Activated T-helper 1 cell treated with anti-CD3 and anti-CD28 coated beads, Interleukin-2, amount 50 U/mL, for 16 hours (primary cell): Measurements from ENCODE around the gene NRXN2.
"Not testable (repeated sequence)": the region's sequence is repeated elsewhere in the genome, so short reads cannot be mapped to it uniquely, and the experiment has no call there.

ENCODE experiments used
- DNase-seq, 2 donors: peaks; one replicate each; pipeline ENCODE4 v3.0.0-alpha.2; 2020; ENCODE audit warnings: low read depth in 1 of 2, low spot score in 1 of 2

The NRXN2 gene

DNA sequence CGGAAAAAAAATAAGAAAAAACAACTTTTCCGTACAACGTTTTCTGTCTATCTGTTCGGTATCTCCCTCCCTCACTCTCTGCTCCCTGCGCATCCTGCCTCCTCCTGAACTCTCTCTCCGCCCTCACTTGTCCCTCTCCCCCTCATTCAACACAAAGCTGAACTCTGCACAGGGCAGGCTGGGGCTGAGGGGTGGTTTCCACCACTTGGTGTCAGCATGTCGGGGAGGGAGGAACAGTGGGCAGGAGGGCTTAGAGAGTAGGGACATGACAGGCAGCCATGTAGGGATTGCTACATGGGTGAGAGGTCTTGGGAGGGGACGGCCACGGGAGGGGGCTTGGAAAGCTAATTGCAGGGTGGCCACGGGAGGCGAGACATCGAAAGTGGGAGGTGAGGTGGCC lies 114.4 kb downstream of the NRXN2 start:
- no peak for DNase-seq

DNA sequence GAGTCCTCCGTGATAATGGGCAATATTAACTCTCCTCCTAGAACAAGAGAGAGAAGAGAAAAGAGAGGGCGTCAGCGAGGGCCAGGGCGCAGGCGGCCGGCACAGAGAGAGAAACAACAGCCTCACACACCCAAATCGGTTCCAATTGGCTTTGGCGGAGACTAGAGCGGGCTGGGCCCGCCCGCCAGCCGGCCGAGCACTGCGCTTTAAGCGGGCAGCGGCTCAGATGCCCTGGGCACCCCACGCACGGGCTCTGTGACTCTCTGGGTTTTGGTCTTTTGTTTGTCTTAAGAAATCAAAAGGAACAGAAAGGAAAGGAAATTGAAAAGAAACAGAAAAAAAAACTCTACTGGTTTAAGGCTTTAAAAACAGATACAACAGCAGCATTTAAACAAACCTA lies 115.0 kb downstream of the NRXN2 start:
- no peak for DNase-seq

DNA sequence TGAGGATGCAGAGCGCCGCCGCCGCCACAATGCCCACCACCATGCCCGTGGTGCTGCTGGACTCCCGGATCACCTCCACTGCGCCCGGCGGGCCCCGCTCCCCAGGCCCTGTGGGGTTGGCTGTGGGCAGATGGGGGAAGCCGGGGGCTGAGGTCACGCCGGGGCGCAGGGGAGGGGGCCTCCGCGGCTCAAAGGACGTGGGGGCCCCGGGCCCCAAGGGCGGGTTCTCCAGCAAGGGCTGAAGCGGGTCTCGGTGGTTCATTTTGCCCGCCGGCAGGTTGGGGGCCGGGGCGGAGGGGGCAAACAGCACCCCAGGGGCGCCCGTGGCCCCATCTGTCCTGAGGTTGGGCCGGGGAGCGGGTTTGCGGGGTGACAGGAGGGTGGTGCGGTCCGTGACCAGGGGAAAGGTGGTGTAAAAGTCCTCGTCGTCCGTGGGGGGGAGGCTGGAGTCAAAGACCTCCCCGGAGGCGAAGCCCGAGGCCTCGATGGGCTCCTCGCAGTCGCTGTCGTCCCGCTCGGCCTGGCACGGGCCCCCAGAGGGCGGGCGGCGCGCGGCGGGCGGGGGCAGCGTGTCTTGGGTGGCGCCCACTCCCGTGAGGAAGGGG lies 115.5 kb downstream of the NRXN2 start:
- DNase-seq: no peak

DNA sequence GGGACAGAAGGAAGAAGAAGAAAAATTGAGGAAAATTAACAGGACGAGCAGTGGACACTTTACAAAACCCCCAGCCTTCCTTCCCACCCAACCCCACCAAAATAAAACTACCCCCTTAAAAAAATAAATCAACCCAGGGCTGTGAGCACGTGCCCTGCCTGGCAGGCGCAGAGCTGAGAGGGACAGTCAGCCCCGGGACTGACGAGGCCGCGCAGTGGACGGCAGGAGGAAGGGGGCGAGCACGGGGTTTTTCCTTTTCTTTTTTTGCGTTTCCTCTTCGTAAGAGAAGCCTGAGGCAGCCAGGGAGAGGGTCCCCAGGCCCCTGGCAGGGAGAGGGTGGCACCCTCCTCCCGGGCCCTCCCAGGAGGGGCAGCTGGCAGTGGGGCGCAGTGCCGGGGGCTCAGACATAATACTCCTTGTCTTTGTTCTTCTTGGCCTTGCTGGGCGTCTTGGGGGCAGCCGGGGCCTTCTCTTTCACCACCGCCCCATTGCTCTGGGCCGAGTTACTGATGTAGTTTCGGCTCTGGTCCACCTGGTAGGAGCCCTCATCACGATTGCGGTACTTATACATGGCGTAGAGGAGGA lies 116.1 kb downstream of the NRXN2 start:
- no peak for DNase-seq

DNA sequence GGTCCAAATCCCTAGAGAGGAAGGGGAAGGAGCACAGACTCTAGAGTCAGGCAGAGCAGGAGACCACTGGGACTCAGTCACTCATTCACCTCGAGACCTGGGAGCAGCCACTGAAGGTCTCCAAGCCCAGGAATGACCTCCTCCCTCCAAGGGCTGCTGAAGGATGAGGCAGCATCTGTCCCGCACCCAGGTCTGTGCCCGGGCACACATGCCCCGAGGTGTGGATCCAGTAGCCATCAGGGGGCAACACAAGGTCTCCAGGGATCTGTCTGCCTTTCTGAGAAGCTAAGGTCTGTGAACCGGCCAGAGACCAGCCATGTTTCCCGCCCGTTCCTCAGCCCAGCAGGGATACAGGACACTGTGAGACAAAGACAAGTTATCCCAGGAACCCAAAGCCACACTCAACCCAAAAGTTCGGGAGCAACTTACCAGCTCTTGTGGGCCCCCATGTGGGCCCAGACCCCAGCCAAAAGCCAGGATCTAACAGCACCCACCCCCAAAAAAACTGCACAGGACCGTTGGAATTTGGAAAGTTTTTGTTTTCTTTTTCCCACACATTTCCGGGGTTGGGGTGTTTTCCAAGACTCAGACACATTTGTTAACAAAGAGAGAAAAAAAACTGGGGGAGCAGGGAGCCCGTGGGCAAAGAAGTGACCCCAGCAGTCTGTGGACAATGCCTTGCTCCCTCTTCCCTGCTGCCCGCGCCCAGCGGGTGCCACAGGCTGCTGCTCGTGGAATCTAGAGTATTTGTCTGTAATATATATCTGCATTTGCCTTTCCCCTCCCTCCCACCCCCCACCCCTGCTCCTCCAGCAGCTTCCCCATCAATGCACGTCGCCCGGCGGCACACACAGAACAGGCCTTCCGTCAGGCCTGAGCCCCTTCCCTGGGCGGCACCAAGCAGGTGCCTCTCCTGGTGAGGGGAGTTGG lies 117.1 kb downstream of the NRXN2 start:
- DNase-seq: no peak

DNA sequence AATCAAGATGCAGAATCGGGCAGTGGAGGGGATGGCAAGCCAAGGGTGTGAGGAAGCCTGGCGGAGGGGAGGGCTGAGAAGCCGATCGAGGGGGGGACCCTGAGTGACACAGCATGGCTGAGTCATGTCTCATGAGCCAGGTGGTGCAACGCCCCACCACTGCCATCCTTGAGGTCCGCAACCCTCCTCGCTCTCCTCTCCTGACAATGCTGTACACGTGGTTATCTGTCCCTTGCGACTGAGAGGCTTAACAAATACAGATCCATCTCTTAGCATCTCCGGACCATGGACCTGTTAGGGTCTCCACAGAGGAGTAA lies 117.8 kb downstream of the NRXN2 start:
- DNase-seq: no peak

DNA sequence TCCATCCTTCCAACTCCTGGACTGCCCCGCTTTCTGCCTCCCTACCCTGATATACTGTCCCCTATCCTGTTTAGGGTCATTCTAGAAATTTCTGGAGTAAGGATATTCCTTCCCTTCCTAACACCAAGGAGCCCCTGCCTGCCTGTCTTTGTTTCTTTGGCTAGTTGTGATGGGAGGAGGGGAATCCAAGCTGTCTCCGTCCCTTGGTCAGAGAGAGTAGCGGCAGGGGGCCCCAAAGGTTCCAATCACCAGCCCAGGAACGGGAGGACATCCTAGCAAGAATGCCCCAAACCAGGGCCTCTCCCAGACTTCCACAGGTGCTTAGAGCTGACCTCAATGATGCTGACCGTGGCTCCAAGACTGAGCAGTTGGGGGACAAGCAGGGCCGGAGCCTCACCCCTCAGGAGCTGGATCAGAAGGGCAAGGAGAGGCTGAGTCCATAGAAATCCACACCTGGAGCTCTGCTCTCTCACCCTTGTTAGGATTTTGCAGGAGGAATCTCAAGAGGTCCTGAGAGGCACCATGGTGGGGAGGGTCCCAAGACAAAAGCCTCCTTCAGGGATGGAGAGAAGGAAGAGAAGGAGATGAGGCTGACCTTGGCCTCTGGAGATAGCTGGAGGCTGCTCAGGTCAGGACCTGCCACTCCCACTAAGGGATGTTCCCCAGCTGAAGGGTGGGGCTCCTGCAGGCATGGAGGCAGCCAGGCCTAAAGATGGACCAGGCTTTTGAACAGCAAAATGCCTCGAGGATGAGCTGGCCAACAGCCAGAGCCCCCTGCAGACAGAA lies 118.3 kb downstream of the NRXN2 start:
- DNase-seq: no peak

DNA sequence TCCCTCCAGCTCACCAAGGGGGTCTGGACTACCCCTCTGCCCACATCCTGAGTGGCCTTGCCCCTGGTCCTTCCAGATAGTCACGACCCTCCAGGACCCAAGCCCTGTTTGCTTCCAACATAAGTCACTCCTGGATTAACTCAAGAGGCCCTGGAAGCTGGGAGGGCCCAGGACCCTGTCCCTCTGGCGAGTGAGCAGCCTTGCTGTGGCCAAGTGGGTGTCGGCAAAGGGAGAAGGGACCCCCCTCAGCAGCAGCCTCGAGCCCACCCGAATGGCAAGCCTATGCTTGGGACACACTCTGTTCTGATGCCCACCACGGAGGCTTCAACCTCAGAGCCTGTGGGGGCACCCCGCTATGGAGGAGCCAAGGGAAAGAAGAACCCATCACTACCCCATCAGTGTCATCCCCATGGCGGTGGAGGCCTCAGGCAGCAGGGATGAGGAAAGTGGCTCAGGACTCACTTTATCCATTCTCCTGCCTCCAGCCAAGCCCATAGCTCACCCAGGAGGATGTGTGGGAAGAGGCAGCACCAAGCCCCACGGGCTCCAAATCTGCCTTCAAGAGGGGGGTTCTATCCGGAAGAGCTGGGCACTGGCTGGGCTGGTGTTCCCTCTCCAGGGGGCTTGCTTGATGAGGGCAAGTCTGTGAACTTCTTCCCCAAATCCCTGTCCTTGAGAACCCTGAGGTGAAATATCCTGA lies 119.4 kb downstream of the NRXN2 start:
- no peak for DNase-seq

DNA sequence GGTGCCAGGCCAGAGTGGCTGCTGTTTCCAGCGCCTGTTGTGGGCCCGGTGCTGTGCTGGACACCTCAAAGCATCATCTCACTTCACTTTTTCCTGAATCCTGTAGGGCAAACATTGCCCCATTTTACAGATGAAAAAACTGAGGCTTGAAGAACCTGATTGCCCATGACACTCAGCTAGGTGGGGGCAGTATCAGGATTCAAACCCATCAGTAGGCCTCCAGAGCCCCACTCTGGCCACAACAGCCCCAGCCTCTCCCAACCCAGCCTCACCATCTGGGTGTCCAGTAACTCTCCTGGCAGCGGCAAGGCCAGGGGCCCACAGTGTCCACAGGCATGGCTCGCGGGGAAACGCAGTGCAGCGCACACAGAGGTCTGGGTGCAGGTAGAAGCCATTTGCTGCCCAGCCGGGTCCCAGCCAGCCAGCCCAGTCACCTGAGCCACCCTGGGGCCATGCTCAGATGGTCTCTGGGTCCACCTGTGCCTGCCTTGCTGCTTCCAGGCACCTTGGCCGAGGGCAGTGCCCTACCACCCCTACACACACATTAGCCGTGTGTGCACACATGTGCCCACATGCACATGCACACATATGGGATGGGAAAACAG lies 120.4 kb downstream of the NRXN2 start:
- DNase-seq: no peak

DNA sequence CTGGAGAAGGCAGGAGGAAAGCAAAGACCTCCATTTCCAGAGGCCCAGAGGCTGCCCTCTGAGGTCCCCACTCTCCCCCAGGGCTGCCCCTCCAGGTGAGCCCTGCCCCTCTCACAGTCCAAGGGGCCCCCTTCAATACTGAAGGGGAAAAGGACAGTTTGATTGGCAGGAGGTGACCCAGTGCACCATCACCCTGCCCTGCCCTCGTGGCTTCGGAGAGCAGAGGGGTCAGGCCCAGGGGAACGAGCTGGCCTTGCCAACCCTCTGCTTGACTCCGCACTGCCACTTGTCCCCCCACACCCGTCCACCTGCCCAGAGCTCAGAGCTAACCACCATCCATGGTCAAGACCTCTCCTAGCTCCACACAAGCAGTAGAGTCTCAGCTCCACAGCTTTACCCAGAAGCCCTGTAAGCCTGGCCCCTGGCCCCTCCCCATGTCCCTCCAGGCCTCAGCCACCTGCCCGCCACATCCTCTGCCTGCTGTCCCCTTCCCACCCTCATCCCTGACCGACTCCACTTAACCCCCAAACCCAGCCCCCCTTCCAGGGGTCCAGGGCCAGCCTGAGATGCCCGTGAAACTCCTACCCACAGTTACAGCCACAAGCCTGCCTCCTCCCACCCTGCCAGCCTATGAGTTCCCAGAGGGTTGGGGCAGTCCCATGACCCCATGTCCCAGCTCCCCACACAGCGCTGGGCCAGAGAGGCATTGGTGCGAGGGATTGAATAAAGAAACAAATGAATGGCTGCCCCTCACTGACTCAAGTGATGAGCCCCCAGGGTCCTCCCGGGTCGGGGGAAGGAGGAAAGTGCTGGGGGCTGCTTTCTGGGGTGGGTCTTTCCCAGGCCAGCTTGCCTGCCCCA lies 121.2 kb downstream of the NRXN2 start:
- DNase-seq: no peak

DNA sequence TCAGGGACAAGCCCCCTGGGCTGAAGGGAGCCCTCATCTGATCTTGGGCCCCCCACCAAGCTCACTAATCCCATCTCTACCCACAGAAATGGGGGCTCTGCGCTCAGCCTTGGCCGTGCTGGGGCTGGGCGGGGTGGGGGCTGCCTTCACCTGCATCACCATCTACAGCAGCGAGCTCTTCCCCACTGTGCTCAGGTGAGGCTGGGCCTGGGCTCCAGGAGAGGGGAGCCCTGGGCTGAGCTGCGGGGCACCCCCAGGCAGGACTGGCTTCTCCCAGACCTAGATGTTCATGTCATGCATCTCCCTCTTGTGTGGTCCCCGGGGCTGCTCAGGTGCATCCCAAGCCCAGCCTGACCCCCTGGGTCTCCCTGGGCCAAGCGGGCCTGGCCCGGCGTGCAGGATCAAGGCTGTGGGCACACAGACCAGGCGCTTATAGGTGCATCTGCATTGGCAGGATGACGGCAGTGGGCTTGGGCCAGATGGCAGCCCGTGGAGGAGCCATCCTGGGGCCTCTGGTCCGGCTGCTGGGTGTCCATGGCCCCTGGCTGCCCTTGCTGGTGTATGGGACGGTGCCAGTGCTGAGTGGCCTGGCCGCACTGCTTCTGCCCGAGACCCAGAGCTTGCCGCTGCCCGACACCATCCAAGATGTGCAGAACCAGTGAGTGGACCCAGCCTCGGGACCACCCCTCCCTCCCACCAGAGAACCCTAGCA lies 122.6 kb downstream of the NRXN2 start:
- DNase-seq: no peak

DNA sequence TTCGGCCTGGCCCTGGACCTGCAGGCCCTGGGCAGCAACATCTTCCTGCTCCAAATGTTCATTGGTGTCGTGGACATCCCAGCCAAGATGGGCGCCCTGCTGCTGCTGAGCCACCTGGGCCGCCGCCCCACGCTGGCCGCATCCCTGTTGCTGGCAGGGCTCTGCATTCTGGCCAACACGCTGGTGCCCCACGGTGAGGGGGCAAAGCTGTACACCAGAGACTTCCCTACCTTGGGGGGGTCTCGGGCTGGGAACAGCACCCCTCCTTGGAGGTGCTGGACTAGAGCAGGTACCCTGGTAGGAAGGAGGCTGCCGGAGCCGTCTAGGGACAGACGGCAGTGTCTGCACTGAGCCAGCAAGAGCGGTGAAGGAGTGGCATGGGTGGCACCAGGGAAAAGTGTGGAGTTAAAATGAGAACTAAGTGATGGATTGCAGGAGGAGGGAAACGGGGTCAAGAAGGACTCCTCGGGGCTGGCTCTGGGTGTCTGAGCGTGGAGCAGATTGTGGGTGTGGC lies 123.2 kb downstream of the NRXN2 start:
- DNase-seq: no peak

DNA sequence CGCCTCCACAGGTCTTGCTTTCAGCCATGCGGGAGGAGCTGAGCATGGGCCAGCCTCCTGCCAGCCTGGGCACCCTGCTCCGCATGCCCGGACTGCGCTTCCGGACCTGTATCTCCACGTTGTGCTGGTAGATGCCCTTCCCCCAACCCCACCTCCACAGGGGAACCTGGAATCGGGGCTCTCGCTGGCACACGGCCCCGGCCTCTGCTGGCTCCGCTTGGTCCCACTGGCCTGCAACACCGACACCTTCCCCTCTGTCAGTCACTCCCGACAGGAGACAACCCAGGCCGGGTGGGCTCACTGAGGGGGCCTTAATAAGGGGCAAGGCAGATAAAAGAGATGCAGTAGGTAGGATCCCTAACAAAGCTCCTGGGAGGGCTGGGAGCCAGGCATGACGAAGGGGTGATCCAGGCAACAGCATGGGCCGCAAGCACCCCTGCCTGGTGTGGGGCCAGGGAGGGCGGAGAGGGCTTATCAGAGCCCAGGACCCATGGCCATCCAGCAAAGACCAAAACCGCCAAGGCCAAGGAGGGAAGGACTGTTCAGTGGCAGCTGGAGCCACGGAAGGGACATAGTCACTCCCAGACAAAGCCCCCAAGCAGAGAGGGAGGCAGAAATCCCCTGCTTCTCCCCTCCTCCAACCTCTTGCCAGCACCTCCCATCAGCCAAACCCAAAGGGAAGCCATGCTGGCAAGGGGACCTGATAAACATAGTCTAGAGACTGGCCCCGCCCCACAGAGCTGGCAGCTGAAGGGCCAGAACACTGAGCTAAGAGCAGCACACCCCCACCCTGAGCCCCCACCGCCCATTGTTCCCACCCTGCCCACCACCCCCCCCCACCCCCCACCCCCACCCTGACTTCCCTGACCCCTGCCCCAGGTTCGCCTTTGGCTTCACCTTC lies 124.0 kb downstream of the NRXN2 start:
- DNase-seq: no peak

DNA sequence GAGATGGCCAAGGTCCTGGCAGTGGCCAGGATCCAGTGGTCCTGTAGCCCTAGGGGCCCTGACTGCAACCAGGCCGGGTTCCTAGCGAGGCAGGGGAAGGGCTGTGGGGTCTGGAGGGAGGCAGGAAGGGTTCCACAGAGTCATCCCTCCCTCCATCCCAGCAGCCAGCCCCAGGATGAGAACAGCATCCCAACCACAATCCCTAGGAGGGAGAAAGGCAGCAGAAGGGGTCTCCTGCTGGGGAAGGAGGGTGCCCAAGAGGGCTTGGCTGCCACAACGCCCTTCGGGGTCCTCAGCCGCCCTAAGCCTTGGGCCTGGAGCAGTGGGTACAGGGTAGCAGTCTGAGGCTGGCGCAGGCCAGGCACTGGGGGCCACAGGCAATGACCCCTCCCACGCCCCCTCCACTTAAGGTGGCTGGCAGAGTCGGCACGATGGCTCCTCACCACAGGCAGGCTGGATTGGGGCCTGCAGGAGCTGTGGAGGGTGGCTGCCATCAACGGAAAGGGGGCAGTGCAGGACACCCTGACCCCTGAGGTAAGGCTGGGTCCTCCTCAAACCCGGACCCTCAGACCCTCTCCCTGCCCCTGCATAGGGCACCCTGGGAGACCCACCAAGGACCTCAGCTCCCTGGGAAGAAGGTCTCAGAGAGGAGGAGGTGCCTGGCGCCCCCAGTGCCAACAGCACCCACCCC lies 124.7 kb downstream of the NRXN2 start:
- no peak for DNase-seq

DNA sequence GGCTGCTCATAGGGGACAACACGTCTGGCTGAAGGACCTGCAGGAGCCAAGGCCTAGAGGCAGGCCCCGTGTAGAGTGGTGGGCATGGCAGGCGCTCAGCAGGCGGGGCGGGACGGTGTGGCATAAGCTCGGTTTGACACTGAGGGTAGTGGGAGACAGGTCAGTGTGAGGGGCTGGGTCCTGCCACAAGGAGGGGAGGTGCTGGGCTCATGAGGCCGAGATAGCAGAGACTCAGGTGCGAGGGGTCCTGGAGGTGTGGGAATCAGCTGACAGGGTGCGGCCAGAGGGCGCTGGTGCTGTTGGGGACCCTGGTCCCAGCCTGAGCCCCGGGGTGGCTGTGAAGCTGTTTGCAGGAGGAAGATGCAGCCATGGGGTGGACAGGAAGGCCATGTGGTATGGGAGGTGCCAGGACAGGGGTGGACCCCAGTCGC lies 125.3 kb downstream of the NRXN2 start:
- no peak for DNase-seq

DNA sequence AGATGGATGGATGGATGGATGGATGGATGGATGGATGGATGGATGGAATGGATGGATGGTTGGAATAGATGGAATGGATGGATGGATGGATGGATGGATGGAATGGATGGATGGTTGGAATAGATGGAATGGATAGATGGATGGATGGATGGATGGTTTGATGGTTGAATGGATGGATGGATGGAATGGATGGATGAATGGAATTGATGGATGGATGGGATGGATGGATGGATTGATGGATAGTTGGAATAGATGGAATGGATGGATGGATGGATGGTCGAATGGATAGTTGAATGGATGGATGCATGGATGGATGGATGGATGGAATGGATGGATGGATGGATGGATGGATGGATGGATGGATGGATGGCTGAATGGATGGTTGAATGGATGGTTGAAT lies 127.1 kb downstream of the NRXN2 start:
- not testable (repeated sequence) for DNase-seq
